GM12878 (cell line): Measurements from ENCODE around the gene DPEP1. TPM values are rescaled to one million over a fixed set of nuclear protein-coding genes. Genes with fewer than 3 reads are reported as not detected.
A peak's percentile ranks its signal among the peaks of the same experiment; 100 is the strongest.

Experiments used
- BMI1 ChIP-seq: fragments of 450-650 bp; IDR thresholded peaks from 2 replicates; pipeline ENCODE4 v1.6.1; 2016; ENCODE audit warnings: mild to moderate bottlenecking, moderate library complexity, borderline replicate concordance
- CEBPB ChIP-seq, 2 experiments: fragments of 150-350 bp in 1 of 2; IDR thresholded peaks; 2 replicates each; pipeline ENCODE4 v1.6.1; 2012 to 2014; ENCODE audit warnings: low read depth in 2 of 2, low read length in 2 of 2, borderline replicate concordance in 1 of 2, inconsistent platforms in 1 of 2
- CHD2 ChIP-seq: IDR thresholded peaks from 2 replicates; pipeline ENCODE4 v1.6.1; 2011; ENCODE audit warnings: low read depth, low read length, improper control_type of control experiment, borderline replicate concordance
- EED ChIP-seq: sonication (generic); IDR thresholded peaks from 2 replicates; pipeline ENCODE4 v1.6.1; 2016; ENCODE audit warnings: antibody characterized with exemption, low read depth
- EP300 ChIP-seq, 2 experiments: fragments of 150-350 bp in 1 of 2; IDR thresholded peaks; 2 replicates each; pipeline ENCODE4 v1.6.1; 2011 to 2012; ENCODE audit warnings: low read depth in 2 of 2, low read length in 2 of 2, borderline replicate concordance in 1 of 2, improper control_type of control experiment in 1 of 2, inconsistent platforms in 1 of 2; ENCODE audit not compliant: control insufficient read depth in 1 of 2
- JUNB ChIP-seq: IDR thresholded peaks from 2 replicates; pipeline ENCODE4 v1.6.1; 2016; ENCODE audit warnings: antibody characterized with exemption, mild to moderate bottlenecking
- KAT2A ChIP-seq: conservative IDR thresholded peaks from 2 replicates; pipeline ENCODE4 v1.6.1; 2011; ENCODE audit warnings: low read depth, low read length; ENCODE audit not compliant: control insufficient read depth
- KLF5 ChIP-seq: fragments of 450-650 bp; IDR thresholded peaks from 2 replicates; pipeline ENCODE4 v1.6.1; 2014; ENCODE audit warnings: mild to moderate bottlenecking; ENCODE audit not compliant: partially characterized antibody
- MTA2 ChIP-seq: fragments of 450-650 bp; IDR thresholded peaks from 2 replicates; pipeline ENCODE4 v1.6.1; 2016; ENCODE audit warnings: low read depth, mild to moderate bottlenecking, moderate library complexity
- MTA3 ChIP-seq: IDR thresholded peaks from 2 replicates; pipeline ENCODE4 v1.6.1; 2012; ENCODE audit warnings: low read length, inconsistent platforms, borderline replicate concordance
- NFYB ChIP-seq: IDR thresholded peaks from 2 replicates; pipeline ENCODE4 v1.6.1; 2011; ENCODE audit warnings: low read depth, mild to moderate bottlenecking, low read length, improper control_type of control experiment, moderate library complexity; ENCODE audit not compliant: insufficient read depth
- NR2C1 ChIP-seq: fragments of 450-650 bp; IDR thresholded peaks from 2 replicates; pipeline ENCODE4 v1.6.1; 2017; ENCODE audit warnings: antibody characterized with exemption, mild to moderate bottlenecking, moderate library complexity
- PAX8 ChIP-seq: fragments of 450-650 bp; IDR thresholded peaks from 2 replicates; pipeline ENCODE4 v1.6.1; 2017; ENCODE audit warnings: mild to moderate bottlenecking, moderate library complexity
- POLR2AphosphoS5 ChIP-seq: IDR thresholded peaks from 2 replicates; pipeline ENCODE4 v1.6.1; 2011; ENCODE audit warnings: mild to moderate bottlenecking, low read length, inconsistent platforms
- RB1 ChIP-seq: fragments of 450-650 bp; formaldehyde crosslinking; IDR thresholded peaks from 2 replicates; pipeline ENCODE4 v1.6.1; 2017; ENCODE audit warnings: mild to moderate bottlenecking, borderline replicate concordance
- SRF ChIP-seq, 2 experiments: IDR thresholded peaks; 2 replicates each; pipeline ENCODE4 v1.6.1; 2011; ENCODE audit warnings: low read depth in 2 of 2, low read length in 2 of 2, mild to moderate bottlenecking in 1 of 2, moderate library complexity in 1 of 2
- TBL1XR1 ChIP-seq: IDR thresholded peaks from 2 replicates; pipeline ENCODE4 v1.6.1; 2012; ENCODE audit warnings: low read depth, low read length, improper control_type of control experiment
- YY1 ChIP-seq: IDR thresholded peaks from 2 replicates; pipeline ENCODE4 v1.6.1; 2011; ENCODE audit warnings: low read depth, mild to moderate bottlenecking, low read length
- ZZZ3 ChIP-seq: IDR thresholded peaks from 2 replicates; pipeline ENCODE4 v1.6.1; 2011; ENCODE audit warnings: low read depth; ENCODE audit not compliant: control insufficient read depth, insufficient read length
- polyA plus RNA-seq, 11 experiments: library from polyadenylated mRNA; depleted of rRNA in 4 of 11; unstranded in 6 of 11; stranded (reverse) in 5 of 11; fragments of >200 nt; fragmentation: Nextera tagmentation in 4 of 11; fragmentation: Illumina TruSeq in 1 of 11; extraction: Ambion mirVana in 4 of 11; extraction: Trizol in 1 of 11; gene quantifications; 1 replicate in 1 of 11; 2 replicates in 10 of 11; pipeline versions ENCODE4 v1.2.1 to v1.2.3, GENCODE V29; 2011 to 2016; ENCODE audit warnings: inconsistent platforms in 2 of 11, missing spikeins in 2 of 11, low read depth in 1 of 11
- total RNA-seq, 4 experiments: library from RNA; depleted of rRNA in 3 of 4; stranded (reverse); fragments of >200 nt in 3 of 4; fragmentation: Illumina TruSeq in 1 of 4; extraction: Trizol in 1 of 4; gene quantifications; 2 replicates each; pipeline versions ENCODE4 v1.2.1 to v1.2.3, GENCODE V29; 2013 to 2021
- TF ChIP-seq, protein P1 (sequence below): IDR thresholded peaks from 2 replicates; pipeline ENCODE4 v1.6.1; 2012; ENCODE audit warnings: low read depth, low read length, improper control_type of control experiment
- TF ChIP-seq, protein P2 (sequence below): fragments of 450-650 bp; IDR thresholded peaks from 2 replicates; pipeline ENCODE4 v1.6.1; 2017; ENCODE audit warnings: borderline replicate concordance
- TF ChIP-seq, protein P3 (sequence below): fragments of 450-650 bp; IDR thresholded peaks from 2 replicates; pipeline ENCODE4 v1.6.1; 2014; ENCODE audit warnings: mild to moderate bottlenecking
- TF ChIP-seq, protein P4 (sequence below): IDR thresholded peaks from 2 replicates; pipeline ENCODE4 v1.6.1; 2011; ENCODE audit warnings: low read depth, mild to moderate bottlenecking, low read length, moderate library complexity, borderline replicate concordance; ENCODE audit errors: extremely low read depth
- TF ChIP-seq, protein P5 (sequence below): fragments of 450-650 bp; IDR thresholded peaks from 2 replicates; pipeline ENCODE4 v1.6.1; 2016; ENCODE audit warnings: mild to moderate bottlenecking

Gene DPEP1
- total and polyA plus RNA-seq, 10 of the 15 experiments (the other 5 are each of a cell fraction or from before 2014, with no cell fraction given), result not detected

DNA sequence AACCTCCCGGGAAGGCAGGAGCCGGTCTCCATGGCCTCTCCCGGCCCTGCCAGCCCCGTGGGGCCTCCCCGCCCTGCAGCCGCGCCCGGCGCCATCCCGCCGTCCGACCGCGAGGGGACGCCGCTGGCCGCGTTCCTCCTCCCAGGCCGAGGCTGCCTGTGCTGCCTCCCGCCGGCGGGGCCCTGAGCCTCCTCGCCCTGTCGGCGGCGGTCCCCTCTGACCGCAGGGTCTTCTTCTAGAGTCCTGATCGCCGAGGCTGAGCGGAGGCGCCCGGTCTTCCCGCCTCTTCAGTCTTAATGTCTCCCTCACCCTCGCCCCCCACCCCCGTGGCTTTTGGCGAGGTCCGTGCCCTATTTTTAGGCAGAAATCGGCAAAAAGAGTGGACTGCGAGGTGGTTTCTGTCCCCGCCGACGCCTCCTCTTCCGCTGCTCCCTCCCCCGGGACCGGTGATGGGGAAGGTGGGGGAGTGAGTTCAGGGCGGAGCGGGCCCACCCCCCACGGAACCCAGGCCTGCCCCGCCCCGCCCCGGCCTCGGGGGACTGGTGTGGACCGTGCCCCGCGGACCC is 38.7 kb upstream of the DPEP1 start (continued):
- TF ChIP-seq BMI1 (no peak), RB1 (peak; percentile 54; the same call in 1 of the 2 replicates), KLF5 (peak; percentile 30), ZZZ3 (no peak), NFYB (no peak), MTA2 (no peak), YY1 (peak; percentile 68), MTA3 (no peak), EED (no peak), TBL1XR1 (no peak), POLR2AphosphoS5 (no peak), EP300 (IDR thresholded peaks at IDR 0.05; ENCODE audit: borderline replicate concordance in 1 of 2, control insufficient read depth in 1 of 2, low read depth in 2 of 2, low read length in 2 of 2) (no peak), SRF (IDR thresholded peaks at IDR 0.05; ENCODE audit: low read depth in 2 of 2, low read length in 2 of 2) (no peak), CEBPB (IDR thresholded peaks at IDR 0.05; ENCODE audit: borderline replicate concordance in 1 of 2, low read depth in 2 of 2, low read length in 2 of 2) (no peak), CHD2 (no peak), PAX8 (no peak), NR2C1 (no peak), KAT2A (no peak), JUNB (no peak)
- TF ChIP-seq, protein P1, sequence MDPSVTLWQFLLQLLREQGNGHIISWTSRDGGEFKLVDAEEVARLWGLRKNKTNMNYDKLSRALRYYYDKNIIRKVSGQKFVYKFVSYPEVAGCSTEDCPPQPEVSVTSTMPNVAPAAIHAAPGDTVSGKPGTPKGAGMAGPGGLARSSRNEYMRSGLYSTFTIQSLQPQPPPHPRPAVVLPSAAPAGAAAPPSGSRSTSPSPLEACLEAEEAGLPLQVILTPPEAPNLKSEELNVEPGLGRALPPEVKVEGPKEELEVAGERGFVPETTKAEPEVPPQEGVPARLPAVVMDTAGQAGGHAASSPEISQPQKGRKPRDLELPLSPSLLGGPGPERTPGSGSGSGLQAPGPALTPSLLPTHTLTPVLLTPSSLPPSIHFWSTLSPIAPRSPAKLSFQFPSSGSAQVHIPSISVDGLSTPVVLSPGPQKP, result no peak
- TF ChIP-seq, protein P2, sequence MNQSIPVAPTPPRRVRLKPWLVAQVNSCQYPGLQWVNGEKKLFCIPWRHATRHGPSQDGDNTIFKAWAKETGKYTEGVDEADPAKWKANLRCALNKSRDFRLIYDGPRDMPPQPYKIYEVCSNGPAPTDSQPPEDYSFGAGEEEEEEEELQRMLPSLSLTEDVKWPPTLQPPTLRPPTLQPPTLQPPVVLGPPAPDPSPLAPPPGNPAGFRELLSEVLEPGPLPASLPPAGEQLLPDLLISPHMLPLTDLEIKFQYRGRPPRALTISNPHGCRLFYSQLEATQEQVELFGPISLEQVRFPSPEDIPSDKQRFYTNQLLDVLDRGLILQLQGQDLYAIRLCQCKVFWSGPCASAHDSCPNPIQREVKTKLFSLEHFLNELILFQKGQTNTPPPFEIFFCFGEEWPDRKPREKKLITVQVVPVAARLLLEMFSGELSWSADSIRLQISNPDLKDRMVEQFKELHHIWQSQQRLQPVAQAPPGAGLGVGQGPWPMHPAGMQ, result no peak
- TF ChIP-seq, protein P3, sequence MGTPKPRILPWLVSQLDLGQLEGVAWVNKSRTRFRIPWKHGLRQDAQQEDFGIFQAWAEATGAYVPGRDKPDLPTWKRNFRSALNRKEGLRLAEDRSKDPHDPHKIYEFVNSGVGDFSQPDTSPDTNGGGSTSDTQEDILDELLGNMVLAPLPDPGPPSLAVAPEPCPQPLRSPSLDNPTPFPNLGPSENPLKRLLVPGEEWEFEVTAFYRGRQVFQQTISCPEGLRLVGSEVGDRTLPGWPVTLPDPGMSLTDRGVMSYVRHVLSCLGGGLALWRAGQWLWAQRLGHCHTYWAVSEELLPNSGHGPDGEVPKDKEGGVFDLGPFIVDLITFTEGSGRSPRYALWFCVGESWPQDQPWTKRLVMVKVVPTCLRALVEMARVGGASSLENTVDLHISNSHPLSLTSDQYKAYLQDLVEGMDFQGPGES, result no peak
- TF ChIP-seq, protein P4, sequence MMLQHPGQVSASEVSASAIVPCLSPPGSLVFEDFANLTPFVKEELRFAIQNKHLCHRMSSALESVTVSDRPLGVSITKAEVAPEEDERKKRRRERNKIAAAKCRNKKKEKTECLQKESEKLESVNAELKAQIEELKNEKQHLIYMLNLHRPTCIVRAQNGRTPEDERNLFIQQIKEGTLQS, result no peak
- TF ChIP-seq, protein P5, sequence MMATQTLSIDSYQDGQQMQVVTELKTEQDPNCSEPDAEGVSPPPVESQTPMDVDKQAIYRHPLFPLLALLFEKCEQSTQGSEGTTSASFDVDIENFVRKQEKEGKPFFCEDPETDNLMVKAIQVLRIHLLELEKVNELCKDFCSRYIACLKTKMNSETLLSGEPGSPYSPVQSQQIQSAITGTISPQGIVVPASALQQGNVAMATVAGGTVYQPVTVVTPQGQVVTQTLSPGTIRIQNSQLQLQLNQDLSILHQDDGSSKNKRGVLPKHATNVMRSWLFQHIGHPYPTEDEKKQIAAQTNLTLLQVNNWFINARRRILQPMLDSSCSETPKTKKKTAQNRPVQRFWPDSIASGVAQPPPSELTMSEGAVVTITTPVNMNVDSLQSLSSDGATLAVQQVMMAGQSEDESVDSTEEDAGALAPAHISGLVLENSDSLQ, result no peak
